Lower leg skin (tissue), 4 donors: Measurements from ENCODE around the gene SCIN. TPM values are rescaled to one million over a fixed set of nuclear protein-coding genes. Genes with fewer than 3 reads are reported as not detected.

Source experiments
- DNase-seq, 2 donors: peaks; one replicate each; pipeline ENCODE4 v3.0.0-alpha.2; 2019; ENCODE audit warnings: low spot score in 2 of 2
- H3K4me3 ChIP-seq: fragments of 200-600 bp; sonication (generic); 2 replicates; pipeline ENCODE4 v1.5.1; 2017; ENCODE audit warnings: mild to moderate bottlenecking, low read depth; ENCODE audit not compliant: poor library complexity, severe bottlenecking
- CTCF ChIP-seq, 3 donors: fragments of 450-650 bp; IDR thresholded peaks; one replicate each; pipeline ENCODE4 v1.5.1; 2016; ENCODE audit warnings: antibody characterized with exemption in 3 of 3, mild to moderate bottlenecking in 3 of 3, moderate library complexity in 2 of 3
- POLR2A ChIP-seq, 2 donors: fragments of 450-650 bp; IDR thresholded peaks; one replicate each; pipeline ENCODE4 v1.6.1; 2016 to 2017; ENCODE audit warnings: antibody characterized with exemption in 2 of 2, mild to moderate bottlenecking in 1 of 2, moderate library complexity in 1 of 2
- WGBS, 2 donors: methylation state at CpG; one replicate each; pipeline ENCODE4 v1.1.5; 2018; 5-methylcytosine and 5-hydroxymethylcytosine counted together
- intact Hi-C: fragments of 100-400 bp; cut with DNase I; formaldehyde crosslinking; loops from one replicate; pipeline ENCODE4 v1.15.0; 2023; ENCODE audit warnings: low total_unique reads
- total RNA-seq, 4 donors: library from RNA; depleted of rRNA; stranded (reverse); fragments of >200 nt; gene quantifications; one replicate each; pipeline ENCODE4 v1.1.0, GENCODE V29; 2016

The SCIN gene
- total RNA-seq, 4 donors from 2014 or later: 3.1 to 6.6 (median 5.8) TPM

- intact Hi-C loops: no loop called here
- TF ChIP-seq POLR2A (IDR thresholded peaks at IDR 0.05) (no peak), CTCF (IDR thresholded peaks at IDR 0.05) (no peak)
- WGBS, 2 donors: 33 to 35% methylated on average over 2 of the region's 2 CpGs
- DNase-seq: no peak
- H3K4me3 ChIP-seq: no peak overlapping the region
Observed at GRCh38 chr7:12683678-12684585, 113.4 kb downstream of the SCIN start.

GRCh38 chr7:12684733-12685132 lies 114.2 kb downstream of the SCIN start:
- intact Hi-C loops: loop anchor here (5.0 kb wide), 1 partner anchor 583 kb away; no protein-coding TSS in a partner anchor
- no peak for DNase-seq
- no peak overlapping the region for H3K4me3 ChIP-seq
- WGBS, 2 donors: 88 to 91% methylated on average over 19 of the region's 19 CpGs
- TF ChIP-seq CTCF (IDR thresholded peaks at IDR 0.05): no peak
- TF ChIP-seq POLR2A (IDR thresholded peaks at IDR 0.05): no peak

- intact Hi-C loops: loop anchor here (5.0 kb wide), 1 partner anchor 582 kb away; no protein-coding TSS in a partner anchor
- peak; percentile 49 to 85 for DNase-seq
- WGBS, 2 donors: 77 to 82% methylated on average over 13 of the region's 13 CpGs
- no peak for TF ChIP-seq CTCF (IDR thresholded peaks at IDR 0.05)
- TF ChIP-seq POLR2A (IDR thresholded peaks at IDR 0.05): no peak
- H3K4me3 ChIP-seq: no peak overlapping the region
Observed at GRCh38 chr7:12685550-12685949, 115.0 kb downstream of the SCIN start.

- 3 to 6% methylated on average over 33 to 49 of the region's 54 CpGs for WGBS, 2 donors
- TF ChIP-seq CTCF (IDR thresholded peaks at IDR 0.05): peak in 1 of 3 donors; percentile 54
- TF ChIP-seq POLR2A (IDR thresholded peaks at IDR 0.05): no peak
- intact Hi-C loops: loop anchor here (5.0 kb wide), 1 partner anchor 581 kb away; no protein-coding TSS in a partner anchor
- peak overlapping the region; percentile 71 for H3K4me3 ChIP-seq
- peak; percentile 91 to 98 for DNase-seq
Observed at GRCh38 chr7:12686234-12686890, 115.8 kb downstream of the SCIN start.

GRCh38 chr7:12686891-12687717 lies 116.6 kb downstream of the SCIN start, which contains the start of gene ARL4A:
TSS of gene ARL4A (plus strand) at chr7:12687633. CDS start at chr7:12688255, 622 bp downstream.
- DNase-seq: peak; percentile 100
- WGBS, 2 donors: 0 to 1% methylated on average over 47 to 60 of the region's 73 CpGs
- TF ChIP-seq POLR2A (IDR thresholded peaks at IDR 0.05): no peak
- no peak for TF ChIP-seq CTCF (IDR thresholded peaks at IDR 0.05)
- intact Hi-C loops: loop anchor here (5.0 kb wide), 1 partner anchor 580 kb away; no protein-coding TSS in a partner anchor
- H3K4me3 ChIP-seq: peak within 1 kb of the TSS; percentile 71
